NCI-H2107 treated with DMSO at 0.1 percent for 48 hours (cell line): ENCODE results near the gene MTUS2.

Source experiments
- DNase-seq: peaks from one replicate; lab custom pipeline; 2025; ENCODE audit not compliant: unreplicated experiment; lab: John Stamatoyannopoulos, UW

MTUS2 gene

DNA sequence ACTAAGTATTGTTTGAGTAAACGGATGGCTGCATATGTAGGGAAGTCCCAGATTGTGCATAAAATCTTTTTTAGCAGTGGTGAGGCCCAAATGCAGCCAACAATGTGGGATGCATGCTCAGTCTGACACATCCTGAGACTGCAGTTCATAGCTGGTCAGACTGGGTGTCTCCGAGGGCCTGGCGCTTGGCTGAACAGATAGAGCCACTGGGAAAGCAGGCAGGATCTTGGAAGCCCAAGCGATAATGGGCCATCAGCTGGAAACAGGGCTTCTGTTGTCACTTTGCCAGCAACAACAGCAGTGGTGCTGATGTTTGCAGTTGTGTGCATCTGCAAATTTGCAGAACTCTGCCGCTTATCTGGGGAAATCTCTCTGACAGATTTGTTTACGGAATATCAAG lies 36.1 kb downstream of the MTUS2 start:
- DNase-seq, result no peak

- no peak for DNase-seq
Observed at GRCh38 chr13:28859069-28859468, 38.9 kb downstream of the MTUS2 start.

GRCh38 chr13:28859717-28860116 lies 39.6 kb downstream of the MTUS2 start:
- no peak for DNase-seq

DNA sequence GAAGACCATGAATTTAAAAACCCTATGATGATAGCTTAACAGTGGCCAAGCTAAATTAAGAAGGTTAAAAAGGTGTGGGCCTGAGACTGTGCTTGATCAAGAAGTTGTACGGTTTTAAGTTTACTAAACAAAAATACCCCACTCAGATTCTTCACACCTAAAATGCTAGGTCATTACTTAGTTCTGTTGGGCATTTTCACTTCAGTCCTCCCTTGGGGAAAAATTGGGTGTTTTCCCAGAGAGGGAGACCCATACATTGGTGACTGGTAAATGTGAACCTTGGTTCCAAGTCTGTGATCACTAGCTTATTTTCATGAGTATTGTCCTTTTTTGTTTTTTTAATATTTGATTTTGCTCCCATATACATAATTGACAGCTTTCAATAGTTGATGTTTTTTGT lies 44.4 kb downstream of the MTUS2 start:
- no peak for DNase-seq

DNA sequence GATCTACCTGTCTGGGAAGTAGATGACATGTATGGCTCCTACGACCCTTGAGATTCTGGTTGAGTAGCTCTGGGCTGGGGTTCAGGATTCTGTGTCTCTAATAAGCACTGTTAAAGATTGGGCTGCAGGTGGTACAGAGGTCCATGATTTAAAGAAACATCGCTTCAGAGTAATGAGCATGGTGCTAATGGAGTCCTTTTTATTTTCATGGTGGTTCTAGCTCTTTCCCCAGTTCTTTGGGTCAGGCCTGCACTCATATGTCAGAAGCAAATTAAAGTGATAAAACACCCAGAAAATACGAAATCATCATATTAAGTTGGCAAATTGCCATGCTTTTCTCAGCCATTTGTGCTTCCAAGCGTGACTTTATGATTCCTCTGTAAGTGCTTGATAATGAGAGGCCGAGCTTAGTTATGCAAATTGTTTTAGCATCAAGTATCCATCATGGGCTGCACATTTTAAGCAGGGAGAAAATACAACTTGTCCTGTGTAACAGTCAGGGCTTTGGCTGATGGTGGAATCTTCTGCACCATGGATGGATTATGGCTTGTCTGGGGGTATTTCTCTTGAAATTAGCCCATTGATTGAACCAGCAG lies 45.1 kb downstream of the MTUS2 start:
- DNase-seq, result no peak

DNA sequence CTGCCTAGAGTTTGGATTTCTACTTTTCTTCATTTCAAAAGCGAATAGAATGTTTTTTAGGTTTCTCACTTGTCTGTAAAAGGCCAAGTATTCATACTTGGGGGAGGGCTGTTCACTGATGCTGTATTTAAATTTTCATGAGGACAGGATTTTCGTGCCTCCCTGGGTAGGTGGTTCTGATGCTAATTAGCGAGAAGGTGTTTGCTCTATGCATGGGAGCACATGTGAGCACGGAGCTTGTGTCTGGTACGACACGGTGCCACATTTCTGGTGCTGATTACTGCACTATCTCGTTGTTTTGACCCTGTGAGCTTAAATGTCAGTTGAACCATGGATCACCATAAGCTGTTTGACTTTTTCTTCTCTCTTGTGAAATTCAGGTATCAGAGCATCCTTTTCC lies 45.8 kb downstream of the MTUS2 start:
- no peak for DNase-seq

- no peak for DNase-seq
Observed at GRCh38 chr13:28866932-28867331, 46.8 kb downstream of the MTUS2 start.

DNA sequence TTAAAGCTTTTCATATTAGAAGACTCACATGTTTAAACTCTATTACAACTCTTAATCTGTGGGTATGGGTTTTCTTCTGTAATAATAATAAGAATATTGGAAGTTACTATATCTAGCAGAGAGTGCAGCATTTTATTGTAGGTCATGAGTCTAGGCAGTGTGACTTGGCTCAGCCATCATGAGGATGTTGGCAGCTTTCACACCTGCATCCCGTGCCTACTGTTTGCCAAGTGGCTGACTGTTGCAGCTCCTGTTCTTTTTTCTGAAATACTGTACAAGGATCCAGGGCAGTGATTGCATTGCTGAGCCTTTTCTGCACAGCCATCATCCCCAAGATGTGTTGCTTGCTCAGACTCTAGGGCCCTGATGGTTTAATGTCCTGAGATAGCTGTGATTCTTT lies 47.4 kb downstream of the MTUS2 start:
- no peak for DNase-seq

- DNase-seq, result no peak
Observed at GRCh38 chr13:28872427-28873176, 52.5 kb downstream of the MTUS2 start.

- DNase-seq, result no peak
Observed at GRCh38 chr13:28875846-28876615, 55.9 kb downstream of the MTUS2 start.

GRCh38 chr13:28877408-28877807 lies 57.3 kb downstream of the MTUS2 start:
- no peak for DNase-seq

DNA sequence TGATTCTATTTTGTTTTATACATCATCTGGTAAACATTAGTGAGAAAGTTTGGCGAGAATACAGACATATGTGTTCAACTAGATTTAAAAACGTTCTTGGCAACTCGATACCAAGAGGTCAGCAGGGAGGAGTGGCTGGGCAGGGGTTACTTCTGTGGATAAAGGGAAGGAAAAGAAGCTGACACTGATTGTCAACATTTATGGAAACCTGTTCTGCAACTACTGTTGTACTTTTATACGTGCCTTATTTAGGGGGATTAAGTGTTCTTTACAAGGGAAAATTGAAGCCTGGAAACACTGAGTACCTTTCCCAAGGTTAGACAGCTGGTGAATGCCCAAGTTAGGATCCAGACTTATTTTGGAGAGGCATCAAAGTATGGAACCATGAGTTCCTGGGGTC lies 65.0 kb downstream of the MTUS2 start:
- DNase-seq, result no peak

DNA sequence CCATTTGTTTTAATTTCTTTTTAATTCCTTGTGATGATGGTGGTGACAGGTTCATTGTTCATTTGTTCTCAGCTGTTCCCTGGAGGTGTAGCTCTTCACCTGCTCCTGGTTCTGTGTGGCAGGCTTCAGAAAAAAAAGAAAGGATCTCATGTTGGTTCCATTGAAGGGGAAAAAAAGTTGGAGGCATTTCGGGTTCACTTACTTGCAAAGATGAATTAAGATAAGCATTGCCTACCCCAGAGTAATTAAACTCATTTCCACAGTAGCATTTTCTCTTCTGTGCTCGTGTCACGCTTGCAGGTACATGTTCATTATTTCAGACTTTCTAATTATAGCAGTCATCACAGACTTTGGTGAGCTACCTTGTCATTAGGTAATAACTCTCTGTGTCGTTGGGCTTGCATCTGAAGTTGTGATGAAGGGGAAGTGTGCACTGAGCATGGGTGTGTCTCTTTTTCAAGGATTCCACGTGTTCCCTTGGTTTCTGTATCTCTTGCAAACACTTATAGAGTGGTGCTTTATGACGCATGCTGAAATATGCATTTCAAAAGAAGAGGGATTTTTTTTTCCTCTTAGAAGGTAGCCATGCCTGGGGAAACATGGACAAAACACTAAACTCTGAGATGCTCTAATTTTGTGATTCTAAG lies 69.1 kb downstream of the MTUS2 start:
- DNase-seq, result no peak

DNA sequence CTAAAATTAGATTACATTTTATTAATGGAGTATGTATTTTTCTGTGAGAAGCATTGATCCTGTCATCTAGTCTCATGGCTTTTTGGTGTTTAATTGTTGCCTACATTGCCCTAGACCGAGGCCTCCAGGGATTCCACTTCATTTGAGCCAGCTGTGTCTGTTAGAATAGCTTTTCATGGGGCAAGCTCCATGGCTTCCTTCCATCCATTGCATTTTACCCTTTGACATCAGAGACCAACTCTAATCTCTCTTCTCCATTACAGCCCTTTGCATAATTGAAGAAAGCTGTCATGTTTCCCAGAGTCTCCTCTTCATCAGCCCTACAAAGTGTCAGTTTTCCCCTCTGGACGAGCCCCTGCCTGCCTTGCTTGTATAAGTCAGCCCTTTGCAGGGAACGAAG lies 70.6 kb downstream of the MTUS2 start:
- DNase-seq, result no peak

- no peak for DNase-seq
Observed at GRCh38 chr13:28918030-28918429, 97.9 kb downstream of the MTUS2 start.

- no peak for DNase-seq
Observed at GRCh38 chr13:28922341-28922740, 102.2 kb downstream of the MTUS2 start.

GRCh38 chr13:28935104-28935503 lies 115.0 kb downstream of the MTUS2 start:
- no peak for DNase-seq

- DNase-seq, result no peak
Observed at GRCh38 chr13:28942906-28943305, 122.8 kb downstream of the MTUS2 start.

GRCh38 chr13:28953714-28954418 lies 133.7 kb downstream of the MTUS2 start:
- DNase-seq, result no peak

DNA sequence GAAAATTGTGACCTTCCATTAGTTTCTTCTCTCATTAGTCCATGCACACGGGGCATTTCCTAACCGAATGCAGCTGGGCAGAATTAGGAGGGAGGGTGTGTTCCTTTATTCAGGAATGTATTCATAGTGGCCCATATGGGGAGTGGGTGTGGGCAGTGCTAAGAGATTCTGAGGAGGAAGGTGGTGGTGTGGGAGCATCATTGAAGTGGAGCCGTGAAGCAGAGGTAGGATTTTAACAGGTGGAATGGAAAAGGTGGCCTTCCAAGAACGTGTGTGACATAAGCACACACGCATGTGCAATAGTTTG lies 134.2 kb downstream of the MTUS2 start:
- no peak for DNase-seq

- no peak for DNase-seq
Observed at GRCh38 chr13:28954810-28955209, 134.7 kb downstream of the MTUS2 start.
